NCI-H526 (cell line): ENCODE results near the gene AP3B1.
A peak's percentile ranks its signal among the peaks of the same experiment; 100 is the strongest.

Source experiments
- DNase-seq, 2 experiments: peaks; one replicate each; lab custom pipeline; 2025; lab: John Stamatoyannopoulos, UW

Gene AP3B1

GRCh38 chr5:78002690-78003089 lies 291.8 kb downstream of the AP3B1 start:
- no peak for DNase-seq

GRCh38 chr5:78001197-78001596 lies 293.3 kb downstream of the AP3B1 start:
- no peak for DNase-seq

- DNase-seq: no peak
These were observed 294.3 kb downstream of the AP3B1 start for GRCh38 chr5:78000191-78000590.

GRCh38 chr5:77999399-77999798 lies 295.1 kb downstream of the AP3B1 start:
- no peak for DNase-seq

- no peak for DNase-seq
These were observed 297.6 kb downstream of the AP3B1 start for GRCh38 chr5:77996943-77997342.

- no peak for DNase-seq
These were observed 298.6 kb downstream of the AP3B1 start for GRCh38 chr5:77995793-77996409.

DNA sequence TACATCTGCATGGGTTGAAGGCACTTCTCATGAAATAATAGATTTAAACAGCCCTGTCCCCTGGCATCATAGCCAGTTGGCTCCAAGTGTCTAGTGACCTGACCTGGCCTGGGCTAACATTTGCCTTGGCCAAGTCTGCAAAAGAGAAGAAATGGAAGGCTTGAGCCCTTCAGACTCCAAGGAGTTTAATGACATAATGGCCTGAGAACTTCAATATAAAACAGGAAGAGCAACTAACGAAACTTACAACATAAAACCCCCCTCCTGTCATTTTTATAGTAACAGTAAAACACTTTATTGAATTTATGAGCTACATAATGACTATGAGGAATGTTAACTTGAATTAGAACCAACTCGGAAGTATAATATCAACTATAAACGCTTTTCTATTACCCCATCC lies 299.6 kb downstream of the AP3B1 start:
- no peak for DNase-seq

- peak; percentile 34 to 69 for DNase-seq
These were observed 300.6 kb downstream of the AP3B1 start for GRCh38 chr5:77993855-77994318.

- DNase-seq: no peak
These were observed 301.2 kb downstream of the AP3B1 start for GRCh38 chr5:77993141-77993854.

- DNase-seq: no peak
These were observed 303.4 kb downstream of the AP3B1 start for GRCh38 chr5:77991084-77991483.

DNA sequence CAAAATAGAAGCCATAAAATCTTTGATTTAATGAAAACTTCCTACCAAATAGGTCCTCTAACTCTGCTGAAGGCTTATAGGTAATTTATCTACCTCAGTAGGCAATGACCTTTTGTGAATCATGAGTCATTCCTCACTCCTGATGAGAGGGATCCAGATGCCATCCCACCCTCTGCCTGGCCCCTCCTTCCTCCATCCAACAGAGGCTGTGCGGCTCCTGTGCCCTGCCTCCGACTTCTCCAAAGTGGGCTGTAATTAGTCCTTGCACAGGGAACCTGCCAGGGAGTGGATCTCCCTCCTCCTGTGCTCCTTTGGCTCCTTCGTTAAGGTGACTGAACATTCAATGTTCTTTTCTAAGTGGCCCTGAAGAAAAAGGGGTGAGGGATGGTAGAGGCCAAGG lies 304.5 kb downstream of the AP3B1 start:
- no peak for DNase-seq

- DNase-seq: no peak
These were observed 306.5 kb downstream of the AP3B1 start for GRCh38 chr5:77987988-77988387.

- no peak for DNase-seq
These were observed 307.2 kb downstream of the AP3B1 start for GRCh38 chr5:77987331-77987730.

DNA sequence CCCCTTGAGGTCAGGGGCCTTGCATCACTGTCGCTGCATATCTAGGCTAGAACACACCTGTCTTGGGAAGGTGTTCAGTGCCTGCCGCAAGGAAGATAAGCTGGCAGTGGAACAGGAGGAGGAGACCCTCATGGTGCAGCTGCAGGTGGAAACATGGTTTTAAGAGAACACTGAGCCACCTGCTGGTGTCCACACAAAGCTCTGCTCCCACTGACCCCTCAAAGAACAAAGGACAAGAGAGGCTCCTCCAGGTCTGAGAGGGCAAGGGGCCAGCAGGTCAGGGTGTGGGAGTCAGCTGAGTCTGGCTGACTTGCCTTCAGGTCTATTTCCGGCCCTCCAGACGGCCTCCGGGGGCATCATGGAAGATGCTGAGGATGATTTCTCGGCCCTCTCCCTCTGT lies 308.2 kb downstream of the AP3B1 start:
- no peak for DNase-seq

GRCh38 chr5:77985247-77985646 lies 309.3 kb downstream of the AP3B1 start:
- DNase-seq: no peak

- DNase-seq: no peak
These were observed 309.9 kb downstream of the AP3B1 start for GRCh38 chr5:77984587-77984986.

DNA sequence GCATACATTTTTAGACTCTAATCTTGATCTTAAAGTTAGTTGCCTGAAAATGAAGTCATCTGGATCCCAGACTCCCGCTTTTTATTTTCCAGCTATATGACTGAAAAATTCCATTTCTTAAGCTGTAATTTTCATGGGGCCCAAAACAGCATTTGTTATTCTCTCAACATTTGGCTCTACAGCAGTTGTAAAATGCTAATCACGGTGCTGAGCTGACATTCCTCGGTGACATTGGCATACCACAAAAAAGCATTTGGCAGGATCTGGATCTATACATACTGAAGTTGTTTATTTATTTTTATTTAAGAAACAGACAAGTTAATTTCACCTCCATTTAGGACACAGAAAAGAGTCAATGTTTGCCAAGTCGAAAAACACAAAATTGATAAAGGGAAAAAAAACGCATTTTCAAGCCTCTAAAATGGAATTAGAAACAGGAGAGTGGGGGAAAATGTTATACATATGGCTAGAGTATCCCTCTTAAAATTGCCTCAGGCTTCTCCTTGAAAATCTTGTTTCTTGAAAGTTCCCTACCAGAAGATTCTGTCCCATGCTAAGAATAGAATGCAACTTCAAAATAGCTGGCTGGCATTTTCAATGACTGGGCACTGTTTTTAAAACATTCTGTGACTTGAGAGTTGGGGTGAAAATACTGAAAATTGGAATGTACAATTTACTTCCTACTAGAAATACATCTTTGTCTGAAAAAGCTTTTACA lies 310.9 kb downstream of the AP3B1 start:
- no peak for DNase-seq

- no peak for DNase-seq
These were observed 312.7 kb downstream of the AP3B1 start for GRCh38 chr5:77981820-77982219.

DNA sequence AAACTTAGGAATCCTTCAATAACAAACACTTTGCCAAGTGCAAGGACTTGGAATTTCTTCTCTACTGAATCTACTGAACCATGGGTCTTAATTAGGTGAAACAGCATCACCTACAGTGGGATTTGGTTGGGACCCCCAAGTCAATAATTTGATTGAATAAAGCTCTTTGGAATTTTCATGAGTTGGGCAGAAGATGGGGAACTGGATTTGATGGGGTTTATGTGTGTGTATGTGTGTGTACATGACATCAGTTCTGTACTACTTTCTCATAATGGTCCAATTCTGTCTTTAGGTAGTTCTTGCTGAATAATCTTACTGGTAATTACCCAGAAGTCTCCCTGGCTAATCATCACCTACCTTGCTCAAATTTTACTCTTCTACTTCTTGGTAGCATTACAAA lies 319.9 kb downstream of the AP3B1 start:
- DNase-seq: no peak

GRCh38 chr5:77973253-77973609 lies 321.3 kb downstream of the AP3B1 start:
- no peak for DNase-seq

DNA sequence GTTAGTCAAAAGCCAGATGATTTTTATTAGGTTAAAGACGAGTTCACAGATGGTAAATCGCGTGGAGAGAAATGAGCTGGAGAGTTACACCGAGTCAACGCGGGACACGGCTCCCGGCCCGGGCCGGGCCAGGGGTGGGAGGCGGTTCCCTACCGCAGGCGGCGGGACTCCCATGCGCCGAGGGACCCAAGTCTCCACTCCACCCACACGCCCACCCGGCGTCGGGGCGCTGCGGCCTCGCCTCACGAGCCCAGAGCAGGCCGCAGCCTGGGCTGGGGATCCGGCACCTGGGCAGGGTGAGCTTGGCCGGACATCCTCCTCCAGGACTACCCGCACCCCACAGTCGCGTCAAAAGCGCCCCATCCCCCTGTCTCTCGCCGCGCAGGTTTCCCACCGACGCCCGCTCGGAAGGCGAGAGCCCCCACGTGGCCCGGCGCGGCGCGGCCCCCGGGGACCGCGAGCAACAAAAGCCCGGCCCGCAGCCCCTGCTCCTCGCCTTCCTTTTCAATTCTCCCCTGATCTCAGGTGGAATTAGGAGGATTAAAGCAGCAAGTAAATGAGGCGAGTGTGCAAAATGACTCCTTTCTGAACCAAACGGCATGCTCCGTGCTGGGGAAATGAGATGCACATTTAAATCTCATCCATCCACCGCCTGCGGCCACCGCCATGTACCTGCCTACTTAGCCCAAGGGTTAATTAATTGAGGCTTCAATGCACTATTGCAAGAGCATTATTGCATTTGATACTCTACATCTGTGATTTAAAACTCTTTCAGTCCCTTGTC lies 321.8 kb downstream of the AP3B1 start:
- peak in 1 of 2 experiments; percentile 16 for DNase-seq

- DNase-seq: no peak
These were observed 322.6 kb downstream of the AP3B1 start for GRCh38 chr5:77971776-77972468.
